GM15510 (cell line): ENCODE data around the gene NFATC2IP.

Source experiments
- POLR2A ChIP-seq: IDR thresholded peaks from 3 replicates; pipeline ENCODE4 v1.6.1; 2011; ENCODE audit warnings: borderline replicate concordance; ENCODE audit not compliant: insufficient read length; ENCODE audit errors: extremely low read depth

Gene NFATC2IP

DNA sequence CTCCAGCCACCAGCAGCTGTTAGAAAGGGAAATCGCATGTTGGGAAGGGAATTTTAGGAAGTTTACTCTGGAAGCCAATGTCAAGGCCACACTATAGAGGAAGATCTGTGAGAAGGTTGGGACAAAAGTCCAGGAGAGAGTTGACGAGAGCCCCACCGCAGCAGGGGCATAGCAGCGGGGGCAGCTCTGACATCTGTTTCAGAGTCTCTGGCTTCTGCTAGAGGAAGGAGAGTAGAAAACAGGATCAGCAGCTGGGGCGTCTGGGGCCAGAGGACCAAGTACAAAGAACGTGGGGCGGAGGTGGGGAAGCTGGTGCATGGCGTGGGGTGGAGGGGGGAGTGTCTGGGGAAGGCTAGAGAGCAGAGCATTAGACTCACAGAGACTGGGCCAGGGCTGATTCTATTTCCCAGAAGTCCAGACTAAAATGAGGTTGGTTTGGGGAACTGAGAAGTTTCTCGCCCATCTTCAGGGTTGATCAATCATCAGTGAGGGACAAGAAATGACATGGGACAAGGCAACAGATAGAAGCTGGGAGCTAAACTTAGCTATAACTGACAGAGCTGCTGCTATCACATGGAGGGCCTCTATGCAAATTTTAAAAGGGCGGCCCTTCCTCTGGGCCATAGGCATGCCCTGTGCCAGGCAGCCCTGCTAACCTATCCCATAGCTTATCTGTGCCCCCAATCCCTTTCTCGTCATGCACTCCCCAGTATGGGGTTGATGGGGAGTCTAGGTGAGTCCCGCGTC is 26.9 kb upstream of the NFATC2IP start:
- peak; percentile 50 for TF ChIP-seq POLR2A

DNA sequence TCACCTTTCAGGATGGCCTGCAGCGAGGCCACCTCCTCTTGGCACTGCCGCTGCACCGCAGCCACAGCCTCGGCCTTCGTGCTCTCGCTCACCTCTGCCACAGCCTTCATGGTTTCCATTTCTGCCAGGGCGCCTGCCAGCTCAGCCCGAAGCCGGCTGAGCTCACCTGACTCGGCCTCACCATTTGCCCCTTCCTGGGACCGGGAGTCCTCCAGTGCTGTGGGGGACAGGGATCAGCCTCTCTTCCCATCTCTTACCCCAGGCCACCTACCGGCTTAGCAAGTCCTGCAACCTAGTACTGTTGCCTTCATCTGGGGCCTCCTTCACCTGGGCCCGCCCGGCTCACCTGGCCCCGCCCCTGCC is 26.4 kb upstream of the NFATC2IP start:
- TF ChIP-seq POLR2A: no peak

DNA sequence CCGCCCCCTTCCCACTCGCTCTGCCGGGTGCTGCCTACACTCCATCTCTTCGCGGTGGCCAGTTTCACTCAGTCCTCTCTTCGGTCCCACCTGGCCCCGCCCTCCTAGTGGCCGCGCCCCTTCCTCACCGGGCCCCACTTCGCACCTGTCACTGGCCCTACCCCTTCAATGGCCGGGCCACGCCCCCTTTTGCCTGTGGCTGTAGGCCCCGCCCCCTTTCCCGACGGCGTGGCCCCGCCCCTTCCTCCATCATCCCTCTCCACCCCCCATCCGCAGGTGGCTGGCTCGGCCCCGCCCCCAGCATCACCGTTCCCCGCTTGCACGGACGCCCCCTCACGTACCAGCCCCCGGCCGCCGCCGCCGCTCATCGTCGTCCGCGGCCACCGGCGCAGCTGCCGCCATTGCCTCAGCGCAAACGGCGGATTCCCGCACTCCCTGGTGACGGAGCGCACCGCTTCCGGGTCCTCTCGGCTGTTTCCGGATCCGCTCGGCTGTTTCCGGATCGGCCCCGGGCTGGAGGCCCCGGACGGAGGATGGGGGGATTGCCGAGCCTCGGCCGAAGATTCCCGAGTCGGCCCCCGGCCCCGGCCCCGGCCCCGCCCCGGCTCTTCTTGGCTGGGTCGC is 25.9 kb upstream of the NFATC2IP start, which contains the start of gene RABEP2:
Gene RABEP2 (minus strand): TSS at position 477 of the 624 bp plus-strand sequence. CDS start 75 bp downstream, at position 402.
- peak; percentile 35 for TF ChIP-seq POLR2A

DNA sequence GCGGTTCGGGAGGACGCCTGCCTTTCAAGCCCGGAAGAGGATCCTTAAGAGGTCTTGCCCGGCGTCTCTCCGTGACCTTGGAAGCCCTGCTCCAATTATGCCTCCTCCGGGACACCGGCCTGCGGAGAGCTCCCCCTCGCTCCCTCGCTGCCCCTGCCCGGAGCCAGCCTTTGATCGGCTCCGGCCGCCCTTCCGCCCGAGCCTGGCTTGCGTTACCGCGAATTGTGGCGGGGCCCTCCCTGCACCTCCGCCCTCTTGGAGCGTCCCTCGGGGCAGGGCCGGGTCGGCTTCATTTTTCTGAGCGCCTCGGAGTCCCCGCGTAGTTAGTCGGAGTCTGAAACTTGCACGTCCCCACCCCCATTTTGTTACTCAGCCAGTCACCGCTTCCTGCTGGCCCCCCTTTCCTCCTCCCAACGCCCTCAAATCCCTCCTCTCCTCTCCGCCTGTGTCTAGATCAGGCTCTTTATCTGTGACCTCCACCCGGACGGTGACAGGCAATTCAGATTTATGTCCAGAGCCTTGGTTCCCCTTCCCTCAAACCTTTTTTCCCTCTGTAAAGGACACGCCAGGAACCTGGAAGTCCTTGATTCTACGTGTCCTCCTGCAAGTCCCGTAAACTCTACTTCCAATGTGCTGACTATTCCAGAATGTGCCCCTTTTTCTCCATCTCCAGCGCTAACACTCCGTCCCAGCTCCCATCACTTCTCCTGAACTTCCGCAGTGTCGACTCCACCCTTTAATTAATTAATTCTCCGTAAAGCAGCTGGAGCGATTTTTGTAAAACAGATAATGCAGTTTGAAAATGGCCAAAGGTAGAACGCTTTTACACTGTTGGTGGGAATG is 25.1 kb upstream of the NFATC2IP start:
- peak; percentile 63 for TF ChIP-seq POLR2A

- no peak for TF ChIP-seq POLR2A
Observed at GRCh38 chr16:28927815-28928214, 22.9 kb upstream of the NFATC2IP start.

- no peak for TF ChIP-seq POLR2A
Observed at GRCh38 chr16:28930203-28930602, 20.5 kb upstream of the NFATC2IP start.

- TF ChIP-seq POLR2A: peak; percentile 26
Observed at GRCh38 chr16:28930652-28931051, 20.1 kb upstream of the NFATC2IP start.

- peak; percentile 54 for TF ChIP-seq POLR2A
Observed at GRCh38 chr16:28931801-28932225, 18.9 kb upstream of the NFATC2IP start, which contains the start of gene CD19. CD19 (plus strand) TSS chr16:28931971; CDS start chr16:28932001, 30 bp downstream.

DNA sequence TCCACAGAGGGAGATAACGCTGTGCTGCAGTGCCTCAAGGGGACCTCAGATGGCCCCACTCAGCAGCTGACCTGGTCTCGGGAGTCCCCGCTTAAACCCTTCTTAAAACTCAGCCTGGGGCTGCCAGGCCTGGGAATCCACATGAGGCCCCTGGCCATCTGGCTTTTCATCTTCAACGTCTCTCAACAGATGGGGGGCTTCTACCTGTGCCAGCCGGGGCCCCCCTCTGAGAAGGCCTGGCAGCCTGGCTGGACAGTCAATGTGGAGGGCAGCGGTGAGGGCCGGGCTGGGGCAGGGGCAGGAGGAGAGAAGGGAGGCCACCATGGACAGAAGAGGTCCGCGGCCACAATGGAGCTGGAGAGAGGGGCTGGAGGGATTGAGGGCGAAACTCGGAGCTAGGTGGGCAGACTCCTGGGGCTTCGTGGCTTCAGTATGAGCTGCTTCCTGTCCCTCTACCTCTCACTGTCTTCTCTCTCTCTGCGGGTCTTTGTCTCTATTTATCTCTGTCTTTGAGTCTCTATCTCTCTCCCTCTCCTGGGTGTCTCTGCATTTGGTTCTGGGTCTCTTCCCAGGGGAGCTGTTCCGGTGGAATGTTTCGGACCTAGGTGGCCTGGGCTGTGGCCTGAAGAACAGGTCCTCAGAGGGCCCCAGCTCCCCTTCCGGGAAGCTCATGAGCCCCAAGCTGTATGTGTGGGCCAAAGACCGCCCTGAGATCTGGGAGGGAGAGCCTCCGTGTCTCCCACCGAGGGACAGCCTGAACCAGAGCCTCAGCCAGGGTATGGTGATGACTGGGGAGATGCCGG is 18.2 kb upstream of the NFATC2IP start:
- TF ChIP-seq POLR2A: no peak

GRCh38 chr16:28933171-28933570 is 17.6 kb upstream of the NFATC2IP start:
- no peak for TF ChIP-seq POLR2A

DNA sequence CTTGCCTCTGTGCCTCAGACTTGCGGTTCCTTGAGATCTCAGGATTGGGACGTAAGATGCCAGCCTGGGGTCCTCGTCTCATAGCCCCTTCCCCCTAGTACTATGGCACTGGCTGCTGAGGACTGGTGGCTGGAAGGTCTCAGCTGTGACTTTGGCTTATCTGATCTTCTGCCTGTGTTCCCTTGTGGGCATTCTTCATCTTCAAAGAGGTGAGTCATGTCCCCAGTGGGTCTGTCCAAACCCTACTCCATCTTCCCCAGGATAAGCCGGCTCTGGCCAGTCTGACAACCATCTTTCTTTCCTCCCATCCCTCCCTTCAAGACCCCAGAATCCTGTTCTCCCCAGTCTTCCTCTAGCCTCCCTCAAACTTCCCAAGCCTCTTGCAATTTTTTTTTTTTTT is 15.4 kb upstream of the NFATC2IP start:
- TF ChIP-seq POLR2A: no peak

- peak; percentile 9 for TF ChIP-seq POLR2A
Observed at GRCh38 chr16:28935924-28936783, 14.6 kb upstream of the NFATC2IP start.

- no peak for TF ChIP-seq POLR2A
Observed at GRCh38 chr16:28936784-28937155, 14.0 kb upstream of the NFATC2IP start.
